Pancreas (tissue), 10 donors: ENCODE data around the gene PCDHGC4. TPM values are rescaled to one million over a fixed set of nuclear protein-coding genes. Genes with fewer than 3 reads are reported as not detected.

Experiments
- ATAC-seq, 4 donors: fragments of 200-7000 bp; cut with Tn5 transposase; one replicate each; pipeline versions ENCODE4 v1.8.0 to v1.9.1; 2020; ENCODE audit warnings: mild to moderate bottlenecking in 4 of 4, moderate library complexity in 4 of 4
- DNase-seq, 6 donors: peaks; one replicate each; pipeline ENCODE4 v3.0.0-alpha.2; 2020
- FAIRE-seq: peaks from 2 replicates; lab custom pipeline; 2012; peaks lifted over from hg19 to GRCh38; lab: Jason Lieb, UNC
- H3K27ac ChIP-seq, 4 donors: fragments of 200-600 bp; sonication (generic); 1 replicate in 3 of 4; 2 replicates in 1 of 4; pipeline versions ENCODE4 v1.5.0 to v1.8.0; 2020
- H3K27me3 ChIP-seq, 4 donors: fragments of 200-600 bp; one replicate each; pipeline ENCODE4 v1.8.0; 2021
- H3K36me3 ChIP-seq, 3 donors: fragments of 200-600 bp; sonication (generic) in 1 of 3; one replicate each; pipeline versions ENCODE4 v1.5.0 to v1.8.0; 2020 to 2021
- H3K4me1 ChIP-seq, 3 donors: fragments of 200-600 bp; one replicate each; pipeline ENCODE4 v1.8.0; 2021
- H3K4me3 ChIP-seq, 4 donors: fragments of 200-600 bp; sonication (generic) in 2 of 4; one replicate each; pipeline versions ENCODE4 v1.5.0 to v1.8.0; 2020 to 2021
- H3K9me3 ChIP-seq, 4 donors: fragments of 200-600 bp; one replicate each; pipeline ENCODE4 v1.8.0; 2021
- CTCF ChIP-seq, 4 donors: fragments of 200-600 bp; sonication (generic) in 3 of 4; IDR thresholded peaks; one replicate each; pipeline versions ENCODE4 v1.5.0 to v1.8.0; 2021; ENCODE audit warnings: antibody characterized with exemption in 4 of 4
- WGBS, 2 donors: extraction: QIAGEN DNeasy Blood & Tissue Kit; methylation state at CpG; one replicate each; pipeline ENCODE4 v1.1.7; 2013; 5-methylcytosine and 5-hydroxymethylcytosine counted together
- intact Hi-C, 3 donors: fragments of 100-400 bp; cut with DNase I; formaldehyde crosslinking; loops; one replicate each; pipeline versions ENCODE4 v1.11.1 to v1.14.2; 2022
- polyA plus RNA-seq, 2 donors: library from polyadenylated mRNA; stranded (reverse); fragments of 200-250 nt; gene quantifications; one replicate each; pipeline ENCODE4 v1.2.3, GENCODE V29; 2013
- total RNA-seq, 6 donors: library from RNA; stranded (reverse); fragmentation: NEBNext Ultra II Directional in 4 of 6; extraction: Animal tissue kit (Norgen Biotek cat#: 25700) in 4 of 6; gene quantifications; one replicate each; pipeline versions ENCODE4 v1.2.1 to v1.2.4, GENCODE V29; 2021 to 2023
- donor health status: healthy with polysubstance abuse.
- donor health status: DM: no; HTN: no; CAD: no; lungs with moderate emphysema.
- donor health status: DM: no; HTN: no; CAD: no.
- donor health status: control.
- donor health status: control.
- donor health status: Bipolar disorder and iron deficiency.
- donor health status: DM: yes; HTN: yes; CAD: no.
- donor health status: DM: no; HTN: no; CAD: no.
- donor health status: DM: no; HTN: no; CAD: no.
- donor health status: DM: yes; HTN: yes; CAD: no.

The PCDHGC4 gene
- total and polyA plus RNA-seq, 8 donors: 0.35 to 1.4 (median 0.70) TPM

GRCh38 chr5:141477044-141477575 is 7.7 kb upstream of the PCDHGC4 start:
- no peaks in the 10 kb centered on the region for H3K27me3 ChIP-seq
- no peaks in the 10 kb centered on the region for H3K36me3 ChIP-seq
- peaks cover 0 to 21% (median 0%) of the 10 kb centered on the region in 3 donors for H3K4me1 ChIP-seq
- peak overlapping the region in 3 of 4 donors; percentile 15 to 55 (median 52) for H3K4me3 ChIP-seq
- 55 to 56% methylated on average over 24 of the region's 24 CpGs for WGBS, 2 donors
- no peak overlapping the region for H3K27ac ChIP-seq
- H3K9me3 ChIP-seq: no peaks in the 10 kb centered on the region
- TF ChIP-seq CTCF (IDR thresholded peaks at IDR 0.05): no peak
- no peak for ATAC-seq
- intact Hi-C loops: no loop called here
- FAIRE-seq: no peak
- no peak for DNase-seq

GRCh38 chr5:141477815-141478214 is 7.0 kb upstream of the PCDHGC4 start:
- ATAC-seq (no peak), DNase-seq (no peak), FAIRE-seq (no peak)
- 58 to 60% methylated on average over 13 of the region's 13 CpGs for WGBS, 2 donors
- H3K9me3 ChIP-seq: no peaks in the 10 kb centered on the region
- intact Hi-C loops: no loop called here
- no peaks in the 10 kb centered on the region for H3K27me3 ChIP-seq
- TF ChIP-seq CTCF (IDR thresholded peaks at IDR 0.05): no peak
- H3K36me3 ChIP-seq: no peaks in the 10 kb centered on the region
- peaks cover 0 to 21% (median 0%) of the 10 kb centered on the region in 3 donors for H3K4me1 ChIP-seq
- H3K27ac ChIP-seq: no peak overlapping the region
- peak overlapping the region in 2 of 4 donors; percentile 26 to 30 for H3K4me3 ChIP-seq

GRCh38 chr5:141478321-141478945 is 6.4 kb upstream of the PCDHGC4 start:
- Histone ChIP-seq H3K4me3 (peak overlapping the region in 2 of 4 donors; percentile 26 to 30), H3K9me3 (no peaks in the 10 kb centered on the region), H3K27ac (no peak overlapping the region), H3K27me3 (no peaks in the 10 kb centered on the region), H3K4me1 (peaks cover 0 to 21% (median 0%) of the 10 kb centered on the region in 3 donors), H3K36me3 (no peaks in the 10 kb centered on the region)
- intact Hi-C loops: no loop called here
- FAIRE-seq: no peak
- WGBS, 2 donors: 8 to 17% methylated on average over 20 of the region's 20 CpGs
- peak in 3 of 4 donors; percentile 16 to 45 (median 37) for ATAC-seq
- peak in 2 of 4 donors; percentile 15 to 30 for TF ChIP-seq CTCF (IDR thresholded peaks at IDR 0.05)
- DNase-seq: peak; percentile 67 to 91 (median 82)

GRCh38 chr5:141479776-141480175 is 5.1 kb upstream of the PCDHGC4 start:
- Histone ChIP-seq H3K27me3 (no peaks in the 10 kb centered on the region), H3K4me1 (peaks cover 0 to 21% (median 0%) of the 10 kb centered on the region in 3 donors), H3K4me3 (no peak overlapping the region), H3K36me3 (no peaks in the 10 kb centered on the region), H3K27ac (no peak overlapping the region), H3K9me3 (no peaks in the 10 kb centered on the region)
- no peak for ATAC-seq
- DNase-seq: no peak
- no peak for FAIRE-seq
- intact Hi-C loops: no loop called here
- no peak for TF ChIP-seq CTCF (IDR thresholded peaks at IDR 0.05)

GRCh38 chr5:141483902-141484301 is 928 bp upstream of the PCDHGC4 start:
- H3K4me3 ChIP-seq: no peak overlapping the region
- FAIRE-seq (no peak), ATAC-seq (no peak), DNase-seq (no peak)
- no peaks in the 10 kb centered on the region for H3K27me3 ChIP-seq
- peaks cover 0 to 2% (median 0%) of the 10 kb centered on the region in 3 donors for H3K4me1 ChIP-seq
- intact Hi-C loops: no loop called here
- H3K9me3 ChIP-seq: no peaks in the 10 kb centered on the region
- TF ChIP-seq CTCF (IDR thresholded peaks at IDR 0.05): no peak
- no peak overlapping the region for H3K27ac ChIP-seq
- H3K36me3 ChIP-seq: no peaks in the 10 kb centered on the region
- WGBS, 2 donors: 63 to 66% methylated on average over 3 of the region's 3 CpGs
